ENCODE measurements around the gene KRT23.
A peak's percentile ranks its signal among the peaks of the same experiment; 100 is the strongest.

Gene KRT23

DNA sequence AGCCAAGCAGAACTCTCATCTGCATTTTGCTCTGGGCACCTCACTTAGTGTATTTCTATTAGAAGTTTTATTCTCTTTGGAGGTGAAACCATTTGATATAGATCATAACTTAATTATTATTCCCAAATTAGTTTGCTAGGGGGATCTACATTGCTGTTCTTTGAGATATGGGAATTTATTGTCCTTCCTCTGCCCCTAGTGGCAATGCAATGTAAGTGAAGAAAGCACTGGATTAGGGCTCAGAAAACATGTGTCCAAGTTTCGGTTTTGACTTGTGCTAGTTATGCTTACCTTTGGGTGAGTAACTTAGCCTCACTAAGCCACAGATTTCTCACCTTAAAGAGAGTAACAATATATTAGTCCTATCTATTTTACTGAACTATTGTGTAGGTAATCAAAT, 26.4 kb upstream of the KRT23 start:
- peaks cover 2% of the 10 kb centered on the region for H3K9me3 ChIP-seq (ENCODE audit: severe bottlenecking)
- DNase-seq = no peak
- TF ChIP-seq, protein P1, sequence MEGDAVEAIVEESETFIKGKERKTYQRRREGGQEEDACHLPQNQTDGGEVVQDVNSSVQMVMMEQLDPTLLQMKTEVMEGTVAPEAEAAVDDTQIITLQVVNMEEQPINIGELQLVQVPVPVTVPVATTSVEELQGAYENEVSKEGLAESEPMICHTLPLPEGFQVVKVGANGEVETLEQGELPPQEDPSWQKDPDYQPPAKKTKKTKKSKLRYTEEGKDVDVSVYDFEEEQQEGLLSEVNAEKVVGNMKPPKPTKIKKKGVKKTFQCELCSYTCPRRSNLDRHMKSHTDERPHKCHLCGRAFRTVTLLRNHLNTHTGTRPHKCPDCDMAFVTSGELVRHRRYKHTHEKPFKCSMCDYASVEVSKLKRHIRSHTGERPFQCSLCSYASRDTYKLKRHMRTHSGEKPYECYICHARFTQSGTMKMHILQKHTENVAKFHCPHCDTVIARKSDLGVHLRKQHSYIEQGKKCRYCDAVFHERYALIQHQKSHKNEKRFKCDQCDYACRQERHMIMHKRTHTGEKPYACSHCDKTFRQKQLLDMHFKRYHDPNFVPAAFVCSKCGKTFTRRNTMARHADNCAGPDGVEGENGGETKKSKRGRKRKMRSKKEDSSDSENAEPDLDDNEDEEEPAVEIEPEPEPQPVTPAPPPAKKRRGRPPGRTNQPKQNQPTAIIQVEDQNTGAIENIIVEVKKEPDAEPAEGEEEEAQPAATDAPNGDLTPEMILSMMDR (IDR thresholded peaks at IDR 0.05; ENCODE audit: low read depth, low read length) = peak; percentile 79
- no peak overlapping the region for H3K27ac ChIP-seq
- no peaks in the 10 kb centered on the region for H3K27me3 ChIP-seq (ENCODE audit: insufficient read depth, low read depth, severe bottlenecking)
- no peak overlapping the region for H3K4me3 ChIP-seq (ENCODE audit: low read depth, low read length)
- H3K36me3 ChIP-seq = no peaks in the 10 kb centered on the region

DNA sequence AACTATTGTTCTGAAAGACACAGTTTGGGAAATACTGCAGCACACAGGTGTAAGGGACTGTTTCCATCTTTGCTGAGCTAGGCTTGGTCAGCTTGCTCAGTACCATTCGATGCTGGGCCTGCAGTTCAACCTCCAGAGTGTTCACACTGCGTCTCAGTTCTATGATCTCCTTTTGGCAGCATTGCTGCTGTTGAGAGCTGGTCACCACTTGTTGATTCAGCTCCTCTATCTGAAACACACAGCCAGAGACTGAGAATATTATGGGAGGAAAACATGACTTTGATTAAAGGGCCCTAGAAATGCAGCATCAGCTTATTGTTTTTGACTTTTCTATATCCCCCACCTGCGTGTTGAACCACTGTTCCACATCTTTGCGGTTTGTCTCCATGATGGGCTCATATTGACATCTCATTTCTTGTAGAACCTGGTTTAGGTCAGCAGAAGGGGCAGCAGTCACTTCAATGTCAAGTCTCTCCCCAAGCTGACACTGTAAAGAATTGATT, 24.7 kb upstream of the KRT23 start:
- TF ChIP-seq, protein P1 (IDR thresholded peaks at IDR 0.05; ENCODE audit: low read depth, low read length) = no peak

DNA sequence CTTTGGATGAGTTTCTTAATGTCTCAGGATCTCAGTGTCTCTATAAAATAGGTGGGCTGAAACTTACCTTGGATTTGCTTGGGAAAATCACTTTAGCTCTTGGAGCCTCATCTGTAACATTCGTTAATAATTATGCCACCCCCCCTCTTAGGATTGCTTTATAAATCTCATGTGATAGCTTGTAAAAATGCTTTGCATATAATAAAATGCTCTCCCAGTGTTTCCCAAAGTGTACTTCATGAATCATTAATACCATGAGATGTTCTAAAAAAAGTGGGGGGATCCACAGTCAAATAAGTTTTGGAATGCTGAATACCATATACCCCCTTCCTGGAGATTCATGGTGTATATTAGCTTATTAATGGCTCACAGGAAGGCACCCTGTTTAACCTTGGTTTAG, 24.1 kb upstream of the KRT23 start:
- Histone ChIP-seq H3K27me3 (ENCODE audit: insufficient read depth, low read depth, severe bottlenecking) (no peaks in the 10 kb centered on the region), H3K36me3 (no peaks in the 10 kb centered on the region), H3K4me3 (ENCODE audit: low read depth, low read length) (no peak overlapping the region), H3K9me3 (ENCODE audit: severe bottlenecking) (no peaks in the 10 kb centered on the region), H3K27ac (no peak overlapping the region)
- DNase-seq = no peak
- TF ChIP-seq, protein P1 (IDR thresholded peaks at IDR 0.05; ENCODE audit: low read depth, low read length) = no peak

More for the DNA sequence above, 24.7 kb upstream of the KRT23 start:
- H3K4me3 ChIP-seq (ENCODE audit: low read depth, low read length) = no peak overlapping the region
- no peaks in the 10 kb centered on the region for H3K27me3 ChIP-seq (ENCODE audit: insufficient read depth, low read depth, severe bottlenecking)
- no peak overlapping the region for H3K27ac ChIP-seq
- DNase-seq = no peak
- no peaks in the 10 kb centered on the region for H3K9me3 ChIP-seq (ENCODE audit: severe bottlenecking)
- H3K36me3 ChIP-seq = no peaks in the 10 kb centered on the region

DNA sequence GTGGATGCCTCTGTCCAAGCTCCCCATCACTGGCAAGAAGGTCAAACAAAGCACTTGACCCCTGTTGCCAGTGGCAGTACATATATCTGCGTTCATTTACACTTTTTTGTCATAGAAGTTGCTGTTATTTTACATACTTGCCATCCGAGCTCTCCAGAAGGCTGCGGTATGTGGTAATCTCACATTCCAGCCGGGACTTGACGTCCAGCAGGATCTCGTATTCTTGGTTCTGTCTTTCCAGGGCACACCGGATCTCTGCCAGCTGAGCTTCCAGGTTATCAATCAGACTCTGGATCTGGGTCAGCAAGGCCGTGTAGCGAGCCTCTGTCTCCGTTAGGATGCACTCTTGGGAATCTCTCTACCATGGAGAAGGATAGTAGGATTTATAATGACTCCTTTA, 22.7 kb upstream of the KRT23 start:
- Histone ChIP-seq H3K36me3 (no peaks in the 10 kb centered on the region), H3K9me3 (ENCODE audit: severe bottlenecking) (no peaks in the 10 kb centered on the region), H3K27me3 (ENCODE audit: insufficient read depth, low read depth, severe bottlenecking) (no peaks in the 10 kb centered on the region), H3K27ac (no peak overlapping the region), H3K4me3 (ENCODE audit: low read depth, low read length) (no peak overlapping the region)
- DNase-seq = no peak
- TF ChIP-seq, protein P1 (IDR thresholded peaks at IDR 0.05; ENCODE audit: low read depth, low read length) = no peak

DNA sequence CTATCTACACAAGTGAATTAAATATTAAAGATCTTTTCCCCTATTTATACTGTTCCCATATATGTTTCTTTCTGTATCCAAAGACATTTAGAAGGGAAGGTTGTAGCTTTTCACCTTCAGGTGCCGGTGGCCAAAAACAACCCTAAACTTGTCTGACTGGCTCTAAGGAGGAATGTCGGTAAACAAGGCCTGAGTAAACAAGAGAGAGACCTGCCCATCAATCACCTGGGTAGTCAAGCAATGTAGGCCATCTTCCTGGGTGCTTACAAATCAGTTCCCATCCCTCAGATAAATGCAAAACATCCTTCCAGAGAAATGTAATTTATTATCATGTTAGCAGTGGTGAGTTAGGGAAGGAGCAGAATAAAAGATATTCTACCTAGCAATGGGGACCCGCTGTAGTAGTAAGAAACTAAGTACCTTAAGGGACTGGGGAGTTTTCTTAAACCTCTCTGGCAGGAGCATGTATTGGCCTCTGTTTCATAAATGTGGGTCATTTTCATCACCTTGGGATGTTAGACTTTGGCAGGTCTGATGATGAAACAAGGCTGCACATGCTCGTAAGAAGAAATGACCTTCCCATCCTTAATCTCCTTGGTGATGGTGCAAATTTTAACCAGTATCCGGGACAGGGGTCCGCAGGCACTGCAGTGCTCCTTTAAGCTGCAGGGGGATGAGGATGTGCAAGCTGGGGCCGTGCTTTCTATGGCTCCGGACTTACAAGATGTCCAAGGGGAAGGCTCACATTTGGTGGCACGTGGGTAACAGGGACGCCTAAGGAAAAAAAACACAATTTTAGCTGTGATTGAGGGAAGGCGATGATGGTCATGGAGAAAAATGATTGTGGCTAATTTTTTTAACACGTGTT, 20.9 kb upstream of the KRT23 start:
- no peaks in the 10 kb centered on the region for H3K27me3 ChIP-seq (ENCODE audit: insufficient read depth, low read depth, severe bottlenecking)
- H3K9me3 ChIP-seq (ENCODE audit: severe bottlenecking) = no peaks in the 10 kb centered on the region
- no peak overlapping the region for H3K4me3 ChIP-seq (ENCODE audit: low read depth, low read length)
- no peak overlapping the region for H3K27ac ChIP-seq
- TF ChIP-seq, protein P1 (IDR thresholded peaks at IDR 0.05; ENCODE audit: low read depth, low read length) = no peak
- no peak for DNase-seq
- no peaks in the 10 kb centered on the region for H3K36me3 ChIP-seq

All from WERI-Rb-1 (cell line).